Karpas-422 (cell line): ENCODE data around the gene PLA2G12B. TPM values are rescaled to one million over a fixed set of nuclear protein-coding genes. Genes with fewer than 3 reads are reported as not detected.

ENCODE experiments used
- DNase-seq: peaks from one replicate; pipeline ENCODE4 v3.0.0-alpha.2; 2015
- H2AFZ ChIP-seq: fragments of 200-600 bp; sonication (generic); 2 replicates; pipeline ENCODE4 v1.6.1; 2014; ENCODE audit warnings: antibody characterized with exemption, low read length, mixed read lengths
- H3K27ac ChIP-seq: fragments of 200-600 bp; sonication (generic); 2 replicates; pipeline ENCODE4 v1.5.1; 2014; ENCODE audit warnings: mild to moderate bottlenecking, low read length, moderate library complexity
- H3K27me3 ChIP-seq: fragments of 200-600 bp; sonication (generic); 2 replicates; pipeline ENCODE4 v1.6.1; 2014; ENCODE audit warnings: low read length, mixed read lengths
- H3K36me3 ChIP-seq: fragments of 200-600 bp; sonication (generic); 2 replicates; pipeline ENCODE4 v1.6.1; 2014; ENCODE audit warnings: low read length, mixed read lengths; ENCODE audit not compliant: insufficient read depth
- H3K4me1 ChIP-seq: fragments of 200-600 bp; sonication (generic); 2 replicates; pipeline ENCODE4 v1.6.1; 2014; ENCODE audit warnings: mild to moderate bottlenecking, low read length, mixed read lengths
- H3K4me2 ChIP-seq: fragments of 200-600 bp; sonication (generic); 2 replicates; pipeline ENCODE4 v1.6.1; 2014; ENCODE audit warnings: low read length, low read depth, mild to moderate bottlenecking; ENCODE audit not compliant: poor library complexity, severe bottlenecking
- H3K4me3 ChIP-seq: fragments of 200-600 bp; sonication (generic); 2 replicates; pipeline ENCODE4 v1.5.1; 2014; ENCODE audit warnings: mild to moderate bottlenecking, antibody characterized with exemption, low read length, mixed read lengths
- H3K79me2 ChIP-seq: fragments of 200-600 bp; sonication (generic); 2 replicates; pipeline ENCODE4 v1.6.1; 2014; ENCODE audit warnings: mild to moderate bottlenecking, low read length, mixed read lengths
- H3K9ac ChIP-seq: fragments of 200-600 bp; sonication (generic); 2 replicates; pipeline ENCODE4 v1.6.0; 2014; ENCODE audit warnings: low read length
- H3K9me2 ChIP-seq: fragments of 200-600 bp; sonication (generic), shearing (Covaris generic); replicated peaks from 2 replicates; pipeline ENCODE4 v1.6.0; 2014; ENCODE audit warnings: mild to moderate bottlenecking, low read length, moderate library complexity; ENCODE audit not compliant: insufficient read depth
- H3K9me3 ChIP-seq: fragments of 300-700, 200-600 bp; sonication (generic); 2 replicates; pipeline ENCODE4 v1.6.1; 2014; ENCODE audit warnings: low read length, mixed read lengths
- H4K20me1 ChIP-seq: fragments of 200-600 bp; sonication (generic); 2 replicates; pipeline ENCODE4 v1.6.1; 2014; ENCODE audit warnings: mild to moderate bottlenecking, antibody characterized with exemption, low read length, low read depth; ENCODE audit not compliant: insufficient read depth
- total RNA-seq: library from RNA; depleted of rRNA; stranded (reverse); fragments of >200 nt; shearing (Covaris generic); gene quantifications from 2 replicates; pipeline ENCODE4 v1.2.3, GENCODE V29; 2014; ENCODE audit warnings: low replicate concordance

PLA2G12B gene
- total RNA-seq, 1 experiment from 2014 or later, result not detected

- Histone ChIP-seq H3K36me3 (no peaks in the 10 kb centered on the region), H3K79me2 (no peaks in the 10 kb centered on the region), H3K27ac (no peak overlapping the region), H3K4me3 (no peak overlapping the region), H3K4me2 (no peak overlapping the region), H3K9me3 (peaks cover 30% of the 10 kb centered on the region), H4K20me1 (no peaks in the 10 kb centered on the region), H3K9ac (no peak overlapping the region), H3K27me3 (no peaks in the 10 kb centered on the region), H3K4me1 (no peaks in the 10 kb centered on the region), H2AFZ (no peak overlapping the region), H3K9me2 (no peaks in the 10 kb centered on the region)
- no peak for DNase-seq
Measured at GRCh38 chr10:72981028-72981881, 26.6 kb upstream of the PLA2G12B start.

GRCh38 chr10:72980348-72980747 lies 25.7 kb upstream of the PLA2G12B start:
- no peaks in the 10 kb centered on the region for H3K4me1 ChIP-seq
- H3K9me3 ChIP-seq, result peaks cover 32% of the 10 kb centered on the region
- no peak overlapping the region for H3K9ac ChIP-seq
- H3K27me3 ChIP-seq, result no peaks in the 10 kb centered on the region
- H3K4me2 ChIP-seq, result no peak overlapping the region
- H3K79me2 ChIP-seq, result no peaks in the 10 kb centered on the region
- DNase-seq, result no peak
- H2AFZ ChIP-seq, result no peak overlapping the region
- H3K4me3 ChIP-seq, result no peak overlapping the region
- no peaks in the 10 kb centered on the region for H4K20me1 ChIP-seq
- H3K27ac ChIP-seq, result no peak overlapping the region
- H3K9me2 ChIP-seq, result no peaks in the 10 kb centered on the region
- no peaks in the 10 kb centered on the region for H3K36me3 ChIP-seq

- Histone ChIP-seq H3K27me3 (no peaks in the 10 kb centered on the region), H3K4me2 (no peak overlapping the region), H3K36me3 (no peaks in the 10 kb centered on the region), H3K79me2 (no peaks in the 10 kb centered on the region), H3K4me1 (no peaks in the 10 kb centered on the region), H3K27ac (no peak overlapping the region), H2AFZ (no peak overlapping the region), H3K9me3 (peaks cover 34% of the 10 kb centered on the region), H4K20me1 (no peaks in the 10 kb centered on the region), H3K4me3 (no peak overlapping the region), H3K9me2 (no peaks in the 10 kb centered on the region), H3K9ac (no peak overlapping the region)
- no peak for DNase-seq
Measured at GRCh38 chr10:72979709-72980108, 25.1 kb upstream of the PLA2G12B start.

GRCh38 chr10:72976886-72977285 lies 22.3 kb upstream of the PLA2G12B start:
- no peak for DNase-seq
- Histone ChIP-seq H3K4me2 (no peak overlapping the region), H3K36me3 (no peaks in the 10 kb centered on the region), H3K9me2 (no peaks in the 10 kb centered on the region), H3K27me3 (no peaks in the 10 kb centered on the region), H3K4me1 (no peaks in the 10 kb centered on the region), H3K9me3 (peaks cover 34% of the 10 kb centered on the region), H3K4me3 (no peak overlapping the region), H3K79me2 (no peaks in the 10 kb centered on the region), H3K27ac (no peak overlapping the region), H2AFZ (no peak overlapping the region), H3K9ac (no peak overlapping the region), H4K20me1 (no peaks in the 10 kb centered on the region)

- Histone ChIP-seq H3K4me1 (no peaks in the 10 kb centered on the region), H3K9me3 (no peaks in the 10 kb centered on the region), H3K27me3 (no peaks in the 10 kb centered on the region), H3K9ac (no peak overlapping the region), H2AFZ (no peak overlapping the region), H3K4me3 (no peak overlapping the region), H3K27ac (no peak overlapping the region), H3K36me3 (no peaks in the 10 kb centered on the region), H3K79me2 (no peaks in the 10 kb centered on the region), H3K9me2 (no peaks in the 10 kb centered on the region), H3K4me2 (no peak overlapping the region), H4K20me1 (no peaks in the 10 kb centered on the region)
- DNase-seq, result no peak
Measured at GRCh38 chr10:72956001-72956400, 1.4 kb upstream of the PLA2G12B start.

GRCh38 chr10:72954230-72954595 lies 393 bp downstream of the PLA2G12B start:
- H3K4me2 ChIP-seq, result no peak overlapping the region
- no peaks in the 10 kb centered on the region for H3K9me2 ChIP-seq
- H3K79me2 ChIP-seq, result no peaks in the 10 kb centered on the region
- H3K4me3 ChIP-seq, result no peak overlapping the region
- H3K27me3 ChIP-seq, result no peaks in the 10 kb centered on the region
- no peak overlapping the region for H3K9ac ChIP-seq
- H2AFZ ChIP-seq, result no peak overlapping the region
- H4K20me1 ChIP-seq, result no peaks in the 10 kb centered on the region
- no peaks in the 10 kb centered on the region for H3K4me1 ChIP-seq
- no peaks in the 10 kb centered on the region for H3K9me3 ChIP-seq
- H3K27ac ChIP-seq, result no peak overlapping the region
- no peaks in the 10 kb centered on the region for H3K36me3 ChIP-seq
- no peak for DNase-seq

- Histone ChIP-seq H2AFZ (no peak overlapping the region), H3K36me3 (no peaks in the 10 kb centered on the region), H4K20me1 (no peaks in the 10 kb centered on the region), H3K79me2 (no peaks in the 10 kb centered on the region), H3K9me3 (no peaks in the 10 kb centered on the region), H3K4me1 (no peaks in the 10 kb centered on the region), H3K9ac (no peak overlapping the region), H3K9me2 (no peaks in the 10 kb centered on the region), H3K27me3 (no peaks in the 10 kb centered on the region), H3K4me2 (no peak overlapping the region), H3K27ac (no peak overlapping the region), H3K4me3 (no peak overlapping the region)
- no peak for DNase-seq
Measured at GRCh38 chr10:72953687-72954086, 919 bp downstream of the PLA2G12B start.

GRCh38 chr10:72952642-72953158 lies 1.9 kb downstream of the PLA2G12B start:
- no peak overlapping the region for H3K4me3 ChIP-seq
- no peaks in the 10 kb centered on the region for H3K36me3 ChIP-seq
- H3K4me2 ChIP-seq, result no peak overlapping the region
- H3K27ac ChIP-seq, result no peak overlapping the region
- no peaks in the 10 kb centered on the region for H3K4me1 ChIP-seq
- no peaks in the 10 kb centered on the region for H4K20me1 ChIP-seq
- H3K9ac ChIP-seq, result no peak overlapping the region
- no peaks in the 10 kb centered on the region for H3K9me2 ChIP-seq
- H3K79me2 ChIP-seq, result no peaks in the 10 kb centered on the region
- H2AFZ ChIP-seq, result no peak overlapping the region
- no peak for DNase-seq
- H3K27me3 ChIP-seq, result no peaks in the 10 kb centered on the region
- H3K9me3 ChIP-seq, result no peaks in the 10 kb centered on the region
